K562 (cell line): ENCODE results near the gene TMCC2. TPM values are rescaled to one million over a fixed set of nuclear protein-coding genes. Genes with fewer than 3 reads are reported as not detected.
A peak's percentile ranks its signal among the peaks of the same experiment; 100 is the strongest.

Source experiments
- ATAC-seq: fragments of 200-7000 bp; cut with Tn5 transposase; 3 replicates; pipeline ENCODE4 v1.9.1; 2020; ENCODE audit warnings: moderate library complexity
- BruUV-seq: library from RNA; stranded (reverse); fragments of 400-500 nt; replicated peaks from 2 replicates; lab custom pipeline; 2021; lab: Mats Ljungman, UMichigan
- CTCF ChIA-PET: fragments of 300-600 bp; formaldehyde crosslinking; extraction: SDS; loops from one replicate; lab custom pipeline; 2021; ENCODE audit warnings: low intra/inter-chr PET ratio; lab: Yijun Ruan, JAX
- POLR2A ChIA-PET: fragments of 300-600, 350-650 bp; sonication (Branson Sonifier 250); formaldehyde crosslinking; extraction: SDS; loops from one replicate; lab custom pipeline; 2021; ENCODE audit warnings: antibody characterized with exemption, inconsistent platforms; lab: Yijun Ruan, JAX
- DNase-seq, 4 experiments: peaks; one replicate each; pipeline versions ENCODE4 v3.0.0 to v3.0.0-alpha.2; 2011 to 2018; ENCODE audit warnings: low spot score in 3 of 4, mixed read lengths in 3 of 4; ENCODE audit errors: extremely low read depth in 1 of 4
- FAIRE-seq: peaks from 2 replicates; lab custom pipeline; 2011; peaks lifted over from hg19 to GRCh38; lab: Jason Lieb, UNC
- H2AFZ ChIP-seq: 2 replicates; pipeline ENCODE4 v1.6.0; 2011; ENCODE audit warnings: low read depth, low read length, control low read depth, inconsistent platforms
- H3K27ac ChIP-seq: fragments of 200-600 bp; 3 replicates; pipeline ENCODE4 v1.8.0; 2011; ENCODE audit warnings: low read depth, mild to moderate bottlenecking, control low read depth, inconsistent platforms, low read length, moderate library complexity, mixed read lengths; ENCODE audit errors: extremely low read depth
- H3K27me3 ChIP-seq, 2 experiments: fragments of 300-600 bp in 1 of 2; 2 replicates in 1 of 2; 3 replicates in 1 of 2; pipeline versions ENCODE4 v1.6.0 to v1.8.0; 2011; ENCODE audit warnings: inconsistent platforms in 2 of 2, low read length in 2 of 2, mild to moderate bottlenecking in 1 of 2, mixed read lengths in 1 of 2, moderate library complexity in 1 of 2; ENCODE audit not compliant: control insufficient read depth in 2 of 2, insufficient read depth in 2 of 2
- H3K36me3 ChIP-seq: fragments of 300-600 bp; 3 replicates; pipeline ENCODE4 v1.8.0; 2011; ENCODE audit warnings: mild to moderate bottlenecking, low read length, inconsistent platforms; ENCODE audit not compliant: control insufficient read depth, insufficient read depth
- H3K4me1 ChIP-seq, 2 experiments: fragments of 200-600 bp in 1 of 2; replicated peaks in 1 of 2; 2 replicates in 1 of 2; 3 replicates in 1 of 2; pipeline versions ENCODE4 v1.5.1 to v1.8.0; 2011; ENCODE audit warnings: inconsistent platforms in 2 of 2, low read length in 2 of 2, mild to moderate bottlenecking in 1 of 2, mixed read lengths in 1 of 2, moderate library complexity in 1 of 2; ENCODE audit not compliant: control insufficient read depth in 2 of 2, insufficient read depth in 2 of 2
- H3K4me2 ChIP-seq: 2 replicates; pipeline ENCODE4 v1.6.1; 2011; ENCODE audit warnings: low read length, control low read depth, inconsistent platforms, mixed read lengths; ENCODE audit not compliant: insufficient read depth
- H3K4me3 ChIP-seq: fragments of 200-600 bp; sonication (generic), shearing (Covaris generic); 2 replicates; pipeline ENCODE4 v1.5.1; 2016; ENCODE audit warnings: control low read depth, inconsistent platforms
- H3K79me2 ChIP-seq: fragments of 200-600 bp; 3 replicates; pipeline ENCODE4 v1.8.0; 2011; ENCODE audit warnings: low read length, inconsistent platforms; ENCODE audit not compliant: control insufficient read depth, insufficient read depth
- H3K9ac ChIP-seq, 2 experiments: 2 replicates each; pipeline versions ENCODE4 v1.6.0 to v1.6.1; 2011; ENCODE audit warnings: low read depth in 2 of 2, low read length in 2 of 2, control low read depth in 1 of 2, inconsistent platforms in 1 of 2, mild to moderate bottlenecking in 1 of 2, mixed read lengths in 1 of 2; ENCODE audit not compliant: insufficient read depth in 1 of 2
- H3K9me1 ChIP-seq: one replicate; pipeline ENCODE4 v1.6.0; 2011; ENCODE audit warnings: inconsistent platforms, mild to moderate bottlenecking, low read length, moderate library complexity; ENCODE audit not compliant: control insufficient read depth, insufficient read depth
- H3K9me3 ChIP-seq: replicated peaks from 2 replicates; pipeline ENCODE4 v1.5.1; 2011; ENCODE audit warnings: low read depth, low read length, inconsistent platforms; ENCODE audit not compliant: control insufficient read depth, insufficient read depth
- H4K20me1 ChIP-seq: replicated peaks from 2 replicates; pipeline ENCODE4 v1.6.1; 2011; ENCODE audit warnings: low read length, inconsistent platforms, mixed read lengths; ENCODE audit not compliant: control insufficient read depth, insufficient read depth
- ATF1 ChIP-seq, 2 experiments: fragments of 450-650 bp in 1 of 2; IDR thresholded peaks; 2 replicates each; pipeline ENCODE4 v1.6.1; 2016; ENCODE audit warnings: missing compliant biosample characterization in 1 of 2, missing genetic modification characterization in 1 of 2
- CAMTA2 ChIP-seq: fragments of 250-450 bp; sonication (Bioruptor Pico); conservative IDR thresholded peaks from 2 replicates; pipeline ENCODE4 v1.5.1; 2022
- ESRRA ChIP-seq: fragments of 450-650 bp; IDR thresholded peaks from 2 replicates; pipeline ENCODE4 v1.6.1; 2014; ENCODE audit warnings: low read depth, mild to moderate bottlenecking, moderate library complexity, borderline replicate concordance
- GTF2F1 ChIP-seq: IDR thresholded peaks from 2 replicates; pipeline ENCODE4 v1.6.1; 2011; ENCODE audit warnings: low read depth, low read length, improper control_type of control experiment
- HDAC6 ChIP-seq: IDR thresholded peaks from 2 replicates; pipeline ENCODE4 v1.6.1; 2012; ENCODE audit warnings: low read depth, mild to moderate bottlenecking, control low read depth, inconsistent platforms, low read length, moderate library complexity
- U2AF2 ChIP-seq: fragments of 200-400 bp; formaldehyde crosslinking; optimal IDR thresholded peaks from 2 replicates; pipeline ENCODE3; 2017; ENCODE audit warnings: low read depth, mild to moderate bottlenecking, low read length
- YY1 ChIP-seq, 3 experiments: IDR thresholded peaks; 2 replicates each; pipeline ENCODE4 v1.6.1; 2011; ENCODE audit warnings: low read length in 2 of 3, mild to moderate bottlenecking in 2 of 3, moderate library complexity in 2 of 3, borderline replicate concordance in 1 of 3, control low read depth in 1 of 3, low read depth in 1 of 3; ENCODE audit not compliant: insufficient read depth in 3 of 3, insufficient replicate concordance in 2 of 3, control insufficient read depth in 1 of 3, insufficient read length in 1 of 3; ENCODE audit errors: extremely low read depth in 1 of 3
- ZNF224 ChIP-seq: sonication (generic); formaldehyde crosslinking; IDR thresholded peaks from 2 replicates; pipeline ENCODE4 v1.8.0; 2022; ENCODE audit warnings: mild to moderate bottlenecking, missing genetic modification reagents
- WGBS: fragments of 100-300 bp; shearing (Covaris generic); methylation state at CpG from one replicate; pipeline ENCODE4 v1.1.6; 2016; ENCODE audit warnings: low coverage, mixed read lengths; ENCODE audit not compliant: insufficient coverage; ENCODE audit errors: missing lambda C conversion rate; 5-methylcytosine and 5-hydroxymethylcytosine counted together
- in situ Hi-C: fragments of 300-500 bp; cut with MboI; formaldehyde crosslinking; loops from 4 replicates; pipeline ENCODE4 v1.15.0; 2018; ENCODE audit warnings: inconsistent platforms, mixed read lengths
- intact Hi-C: fragments of 100-400 bp; cut with micrococcal nuclease; formaldehyde crosslinking; loops from 2 replicates; pipeline ENCODE4 v1.14.2; 2022
- polyA plus RNA-seq, 8 experiments: library from polyadenylated mRNA; depleted of rRNA in 4 of 8; stranded (reverse) in 5 of 8; unstranded in 3 of 8; fragments of >200 nt; fragmentation: Nextera tagmentation in 2 of 8; fragmentation: Illumina TruSeq in 1 of 8; extraction: Ambion mirVana in 2 of 8; extraction: Trizol in 1 of 8; gene quantifications; 2 replicates each; pipeline versions ENCODE4 v1.2.1 to v1.2.3, GENCODE V29; 2011 to 2014; ENCODE audit warnings: inconsistent platforms in 1 of 8, missing spikeins in 1 of 8
- total RNA-seq, 7 experiments: library from RNA; depleted of rRNA in 6 of 7; stranded (reverse); fragments of >200 nt in 6 of 7; fragmentation: Illumina TruSeq in 2 of 7; extraction: Trizol in 2 of 7; gene quantifications; 2 replicates each; pipeline versions ENCODE4 v1.2.1 to v1.2.3, GENCODE V29; 2011 to 2021; ENCODE audit warnings: low replicate concordance in 1 of 7
- TF ChIP-seq, protein P1 (sequence below), 2 experiments: fragments of 450-650 bp; IDR thresholded peaks; 2 replicates each; pipeline ENCODE4 v1.6.1; 2016

Gene TMCC2
- total and polyA plus RNA-seq, 9 of the 15 experiments (the other 6 are each of a cell fraction or from before 2014, with no cell fraction given), result 0.06 to 1.8 (median 0.98) TPM

DNA sequence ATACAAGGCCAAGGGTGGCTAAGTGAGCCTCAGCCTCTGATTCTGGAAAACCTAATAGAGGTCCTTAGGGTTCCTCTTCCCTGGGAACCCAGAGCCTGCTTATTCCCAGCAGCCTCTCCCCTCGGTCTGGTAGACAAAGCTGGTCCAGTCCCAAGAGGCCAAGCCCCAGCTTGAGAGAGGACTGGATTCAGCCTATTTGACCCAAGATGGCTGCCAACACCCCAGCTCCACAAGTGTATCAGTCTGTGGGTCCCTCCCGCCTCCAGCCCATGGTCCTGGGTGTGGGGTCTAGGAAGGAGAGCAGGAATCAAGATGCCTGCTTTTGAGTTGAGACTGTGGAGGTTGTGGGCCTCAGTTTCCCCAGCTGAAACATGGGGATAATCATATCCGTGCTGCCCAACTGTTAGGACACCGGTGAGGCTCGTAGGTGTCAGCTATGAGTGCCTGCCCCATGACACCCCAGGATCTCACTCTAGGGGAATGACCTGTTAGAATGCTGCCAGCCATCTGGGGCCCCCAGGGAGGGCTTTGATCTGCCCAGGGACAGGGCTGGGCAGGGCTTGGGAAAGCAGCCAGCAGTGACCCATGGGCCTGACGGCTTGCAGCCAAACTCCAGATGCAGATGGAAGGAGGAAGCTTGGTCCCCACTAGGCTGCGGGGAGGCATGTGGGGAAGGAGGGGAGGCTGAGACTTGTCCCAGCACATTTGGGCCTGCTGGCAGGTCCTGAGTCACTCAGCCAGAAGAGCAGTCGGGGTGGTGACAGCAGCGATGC, 48.4 kb downstream of the TMCC2 start:
- no peak overlapping the region for H3K9ac ChIP-seq
- no peaks in the 10 kb centered on the region for H3K36me3 ChIP-seq
- H3K4me1 ChIP-seq, result peaks cover under 1 to 14% of the 10 kb centered on the region in 2 experiments; a peak in 4 of 5 replicates
- H3K27me3 ChIP-seq, result peaks cover 2 to 16% of the 10 kb centered on the region in 2 experiments; a peak in 4 of 5 replicates
- in situ Hi-C loops, result loop anchor here (5.0 kb wide), 1 partner anchor 46 kb away; the partner anchor contains the start of gene NUAK2
- H2AFZ ChIP-seq, result no peak overlapping the region
- intact Hi-C loops, result no loop called here
- DNase-seq (no peak), ATAC-seq (no peak), FAIRE-seq (no peak)
- CTCF ChIA-PET, result interaction anchor here (6.6 kb wide), 1 partner anchor 48 kb away, joined by 144 read pairs; the partner anchor contains the start of gene NUAK2
- no peaks in the 10 kb centered on the region for H3K9me3 ChIP-seq
- TF ChIP-seq HDAC6, result no peak
- no peak for TF ChIP-seq U2AF2
- peak in 1 of 3 experiments; percentile 71 for TF ChIP-seq YY1 (IDR thresholded peaks at IDR 0.05; ENCODE audit: borderline replicate concordance in 1 of 3, control insufficient read depth in 1 of 3, extremely low read depth in 1 of 3, insufficient read depth in 3 of 3, insufficient read length in 1 of 3, insufficient replicate concordance in 2 of 3, low read depth in 1 of 3, low read length in 2 of 3)
- TF ChIP-seq ZNF224 (CRISPR knock-in tag), result no peak
- TF ChIP-seq ESRRA, result no peak
- TF ChIP-seq CAMTA2, result no peak
- TF ChIP-seq GTF2F1, result no peak
- TF ChIP-seq, protein P1, sequence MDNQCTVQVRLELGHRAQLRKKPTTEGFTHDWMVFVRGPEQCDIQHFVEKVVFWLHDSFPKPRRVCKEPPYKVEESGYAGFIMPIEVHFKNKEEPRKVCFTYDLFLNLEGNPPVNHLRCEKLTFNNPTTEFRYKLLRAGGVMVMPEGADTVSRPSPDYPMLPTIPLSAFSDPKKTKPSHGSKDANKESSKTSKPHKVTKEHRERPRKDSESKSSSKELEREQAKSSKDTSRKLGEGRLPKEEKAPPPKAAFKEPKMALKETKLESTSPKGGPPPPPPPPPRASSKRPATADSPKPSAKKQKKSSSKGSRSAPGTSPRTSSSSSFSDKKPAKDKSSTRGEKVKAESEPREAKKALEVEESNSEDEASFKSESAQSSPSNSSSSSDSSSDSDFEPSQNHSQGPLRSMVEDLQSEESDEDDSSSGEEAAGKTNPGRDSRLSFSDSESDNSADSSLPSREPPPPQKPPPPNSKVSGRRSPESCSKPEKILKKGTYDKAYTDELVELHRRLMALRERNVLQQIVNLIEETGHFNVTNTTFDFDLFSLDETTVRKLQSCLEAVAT (IDR thresholded peaks at IDR 0.05), result no peak
- TF ChIP-seq ATF1 (CRISPR knock-in tag; IDR thresholded peaks at IDR 0.05), result no peak
- no peak for TF ChIP-seq ATF1 (tag; IDR thresholded peaks at IDR 0.05)
- no peak overlapping the region for H3K4me3 ChIP-seq
- no peaks in the 10 kb centered on the region for H3K79me2 ChIP-seq
- no peaks in the 10 kb centered on the region for H3K9me1 ChIP-seq
- WGBS, result 26% methylated on average over 9 of the region's 9 CpGs
- POLR2A ChIA-PET, result interaction anchor here (0.6 to 1.4 kb wide), 8 partner anchors 12 to 1279 kb away, joined by 3 to 5 read pairs (median 3); no protein-coding TSS in a partner anchor
- H3K27ac ChIP-seq, result no peak overlapping the region
- no peaks in the 10 kb centered on the region for H4K20me1 ChIP-seq
- H3K4me2 ChIP-seq, result no peak overlapping the region
- no TSS peak for BruUV-seq
